Right lobe of liver (tissue), 6 donors: ENCODE measurements around the gene GPR50. TPM values are rescaled to one million over a fixed set of nuclear protein-coding genes. Genes with fewer than 3 reads are reported as not detected.

Experiments used
- ATAC-seq, 4 donors: fragments of 200-7000 bp; cut with Tn5 transposase; one replicate each; pipeline ENCODE4 v1.9.1; 2020; ENCODE audit warnings: mild to moderate bottlenecking in 4 of 4, moderate library complexity in 4 of 4
- DNase-seq, 3 donors: peaks; one replicate each; pipeline ENCODE4 v3.0.0-alpha.2; 2020
- H3K27ac ChIP-seq, 3 donors: fragments of 200-600 bp; one replicate each; pipeline ENCODE4 v1.8.0; 2022
- H3K27me3 ChIP-seq, 2 donors: fragments of 200-600 bp; one replicate each; pipeline ENCODE4 v1.8.0; 2022
- H3K36me3 ChIP-seq, 4 donors: fragments of 200-600 bp; sonication (generic) in 1 of 4; one replicate each; pipeline versions ENCODE4 v1.5.1 to v1.8.0; 2017 to 2022; ENCODE audit warnings: control low read depth in 1 of 4
- H3K4me1 ChIP-seq, 4 donors: fragments of 200-600 bp; sonication (generic) in 1 of 4; one replicate each; pipeline versions ENCODE4 v1.5.1 to v1.8.0; 2017 to 2022; ENCODE audit warnings: control low read depth in 1 of 4
- H3K4me3 ChIP-seq, 3 donors: fragments of 200-600 bp; one replicate each; pipeline ENCODE4 v1.8.0; 2022
- H3K9me3 ChIP-seq, 4 donors: fragments of 200-600 bp; sonication (generic) in 1 of 4; one replicate each; pipeline versions ENCODE4 v1.5.1 to v1.8.0; 2017 to 2022; ENCODE audit warnings: control low read depth in 1 of 4
- CTCF ChIP-seq, 4 donors: fragments of 200-600 bp in 3 of 4; fragments of 450-650 bp in 1 of 4; IDR thresholded peaks; one replicate each; pipeline versions ENCODE4 v1.5.1 to v1.8.0; 2016 to 2022; ENCODE audit warnings: antibody characterized with exemption in 4 of 4, mild to moderate bottlenecking in 2 of 4
- POLR2A ChIP-seq: fragments of 450-650 bp; IDR thresholded peaks from one replicate; pipeline ENCODE4 v1.6.1; 2017; ENCODE audit warnings: antibody characterized with exemption, mild to moderate bottlenecking
- WGBS: methylation state at CpG from one replicate; pipeline ENCODE4 v1.1.6; 2018; ENCODE audit warnings: low coverage, low lambda C conversion rate; ENCODE audit not compliant: insufficient coverage; ENCODE audit errors: missing lambda C conversion rate; 5-methylcytosine and 5-hydroxymethylcytosine counted together
- intact Hi-C, 2 donors: fragments of 100-400 bp; cut with DNase I; formaldehyde crosslinking; loops; one replicate each; pipeline versions ENCODE4 v1.11.2 to v1.14.1; 2022
- total RNA-seq, 6 experiments: library from RNA; depleted of rRNA in 2 of 6; stranded (reverse); fragments of >200 nt in 2 of 6; fragmentation: NEBNext Ultra II Directional in 3 of 6; extraction: Animal tissue kit (Norgen Biotek cat#: 25700) in 3 of 6; gene quantifications; one replicate each; pipeline versions ENCODE4 v1.1.0 to v1.2.4, GENCODE V29; 2016 to 2023
- donor health status: DM: no; HTN: yes; CAD: no.
- donor health status: DM: no; HTN: no; CAD: no.
- donor health status: DM: no; HTN: no; CAD: no.
- donor health status: DM: no; HTN: yes; CAD: no.
- donor health status: DM: no; HTN: yes; CAD: no.

GPR50 gene
- total RNA-seq, 6 experiments from 2014 or later = not detected

GRCh38 chrX:151169783-151170182 lies 6.6 kb upstream of the GPR50 start:
- intact Hi-C loops = no loop called here
- H3K9me3 ChIP-seq = no peaks in the 10 kb centered on the region
- H3K4me1 ChIP-seq = no peaks in the 10 kb centered on the region
- no peak overlapping the region for H3K4me3 ChIP-seq
- TF ChIP-seq POLR2A (no peak), CTCF (IDR thresholded peaks at IDR 0.05) (no peak)
- DNase-seq (no peak), ATAC-seq (no peak)
- H3K36me3 ChIP-seq = no peaks in the 10 kb centered on the region
- WGBS = no CpG with 5 or more reads among the region's 1 CpG
- no peak overlapping the region for H3K27ac ChIP-seq
- H3K27me3 ChIP-seq = peaks cover 0 to 6% of the 10 kb centered on the region in 2 donors

GRCh38 chrX:151174581-151175282 lies 1.7 kb upstream of the GPR50 start:
- Histone ChIP-seq H3K4me3 (no peak overlapping the region), H3K9me3 (no peaks in the 10 kb centered on the region), H3K36me3 (no peaks in the 10 kb centered on the region), H3K27me3 (peaks cover 0 to 7% of the 10 kb centered on the region in 2 donors), H3K4me1 (no peaks in the 10 kb centered on the region), H3K27ac (no peak overlapping the region)
- intact Hi-C loops = no loop called here
- TF ChIP-seq POLR2A (no peak), CTCF (IDR thresholded peaks at IDR 0.05) (no peak)
- no peak for ATAC-seq
- 33% methylated on average over 37 of the region's 37 CpGs for WGBS
- DNase-seq = no peak

GRCh38 chrX:151175283-151176062 lies 911 bp upstream of the GPR50 start:
- intact Hi-C loops = no loop called here
- Histone ChIP-seq H3K27me3 (peaks cover 0 to 12% of the 10 kb centered on the region in 2 donors), H3K4me1 (no peaks in the 10 kb centered on the region), H3K9me3 (no peaks in the 10 kb centered on the region), H3K36me3 (no peaks in the 10 kb centered on the region), H3K4me3 (no peak overlapping the region), H3K27ac (no peak overlapping the region)
- TF ChIP-seq POLR2A (no peak), CTCF (IDR thresholded peaks at IDR 0.05) (no peak)
- ATAC-seq (no peak), DNase-seq (no peak)
- WGBS = 60% methylated on average over 9 of the region's 54 CpGs

GRCh38 chrX:151177141-151178027 lies 1.0 kb downstream of the GPR50 start:
- H3K36me3 ChIP-seq = no peaks in the 10 kb centered on the region
- peak in 3 of 4 donors; percentile 19 to 52 (median 52) for ATAC-seq
- no peak overlapping the region for H3K27ac ChIP-seq
- no peak for TF ChIP-seq CTCF (IDR thresholded peaks at IDR 0.05)
- no peak for TF ChIP-seq POLR2A
- intact Hi-C loops = no loop called here
- 34% methylated on average over 41 of the region's 96 CpGs for WGBS
- no peak for DNase-seq
- H3K4me1 ChIP-seq = no peaks in the 10 kb centered on the region
- H3K9me3 ChIP-seq = no peaks in the 10 kb centered on the region
- peaks cover 0 to 10% of the 10 kb centered on the region in 2 donors for H3K27me3 ChIP-seq
- no peak overlapping the region for H3K4me3 ChIP-seq
